Astrocyte (in vitro differentiated cells and primary cell): ENCODE measurements around the gene ELAVL2. TPM values are rescaled to one million over a fixed set of nuclear protein-coding genes. Genes with fewer than 3 reads are reported as not detected.

Source experiments
- DNase-seq: peaks from one replicate; pipeline ENCODE4 v3.0.0-alpha.2; 2010; ENCODE audit warnings: low read depth
- FAIRE-seq: peaks from 2 replicates; lab custom pipeline; 2011; peaks lifted over from hg19 to GRCh38; lab: Jason Lieb, UNC
- H2AFZ ChIP-seq: 2 replicates; pipeline ENCODE4 v1.6.0; 2012; ENCODE audit warnings: low read depth, low read length, inconsistent platforms
- H3K27ac ChIP-seq: 2 replicates; pipeline ENCODE4 v1.5.1; 2011; ENCODE audit warnings: low read depth, low read length, inconsistent platforms
- H3K27me3 ChIP-seq: 2 replicates; pipeline ENCODE4 v1.6.0; 2011; ENCODE audit warnings: low read length, inconsistent platforms; ENCODE audit not compliant: insufficient read depth
- H3K36me3 ChIP-seq: 2 replicates; pipeline ENCODE4 v1.5.1; 2011; ENCODE audit warnings: low read length, inconsistent platforms; ENCODE audit not compliant: insufficient read depth
- H3K4me1 ChIP-seq: 2 replicates; pipeline ENCODE4 v1.5.1; 2011; ENCODE audit warnings: low read length, inconsistent platforms; ENCODE audit not compliant: insufficient read depth
- H3K4me2 ChIP-seq: 2 replicates; pipeline ENCODE4 v1.6.0; 2012; ENCODE audit warnings: low read length, inconsistent platforms
- H3K4me3 ChIP-seq: 2 replicates; pipeline ENCODE4 v1.5.1; 2011; ENCODE audit warnings: low read depth, mild to moderate bottlenecking, low read length, inconsistent platforms; ENCODE audit not compliant: insufficient read depth
- H3K79me2 ChIP-seq: 2 replicates; pipeline ENCODE4 v1.6.0; 2012; ENCODE audit warnings: mild to moderate bottlenecking, low read length, inconsistent platforms; ENCODE audit not compliant: insufficient read depth
- H3K9ac ChIP-seq: 2 replicates; pipeline ENCODE4 v1.6.0; 2012; ENCODE audit warnings: mild to moderate bottlenecking, low read length, inconsistent platforms
- H3K9me3 ChIP-seq: 2 replicates; pipeline ENCODE4 v1.5.1; 2012; ENCODE audit warnings: low read depth, mild to moderate bottlenecking, low read length, inconsistent platforms; ENCODE audit not compliant: insufficient read depth
- H4K20me1 ChIP-seq: 2 replicates; pipeline ENCODE4 v1.6.0; 2012; ENCODE audit warnings: low read length, inconsistent platforms; ENCODE audit not compliant: insufficient read depth
- H3K27ac Mint-ChIP-seq: one replicate; pipeline ENCODE4 v1.8.0; 2021; ENCODE audit warnings: mild to moderate bottlenecking, mixed read lengths; ENCODE audit not compliant: unreplicated experiment
- H3K27me3 Mint-ChIP-seq: one replicate; pipeline ENCODE4 v1.8.0; 2021; ENCODE audit warnings: low read depth, mixed read lengths; ENCODE audit not compliant: unreplicated experiment
- H3K36me3 Mint-ChIP-seq: one replicate; pipeline ENCODE4 v1.8.0; 2021; ENCODE audit warnings: low read depth, mixed read lengths; ENCODE audit not compliant: unreplicated experiment
- H3K4me1 Mint-ChIP-seq: one replicate; pipeline ENCODE4 v1.8.0; 2021; ENCODE audit warnings: low read depth, mixed read lengths; ENCODE audit not compliant: unreplicated experiment
- H3K4me3 Mint-ChIP-seq: one replicate; pipeline ENCODE4 v1.8.0; 2021; ENCODE audit warnings: mild to moderate bottlenecking, moderate library complexity, mixed read lengths; ENCODE audit not compliant: unreplicated experiment
- H3K9me3 Mint-ChIP-seq: one replicate; pipeline ENCODE4 v1.8.0; 2021; ENCODE audit warnings: mild to moderate bottlenecking, mixed read lengths; ENCODE audit not compliant: unreplicated experiment
- CTCF ChIP-seq: IDR thresholded peaks from 2 replicates; pipeline ENCODE4 v1.5.1; 2011; ENCODE audit warnings: low read depth, mild to moderate bottlenecking, inconsistent platforms, low read length, moderate library complexity; ENCODE audit not compliant: insufficient read depth
- EZH2 ChIP-seq: IDR thresholded peaks from 2 replicates; pipeline ENCODE4 v1.6.1; 2012; ENCODE audit warnings: mild to moderate bottlenecking, low read length, inconsistent platforms; ENCODE audit not compliant: insufficient read depth
- total RNA-seq: library from RNA; stranded (reverse); gene quantifications from 2 replicates; pipeline ENCODE4 v1.2.1, GENCODE V29; 2021

Gene ELAVL2
- total RNA-seq, 1 donor from 2014 or later, result 22.2 TPM

- no peak overlapping the region for H2AFZ ChIP-seq
- no peaks in the 10 kb centered on the region for H3K9me3 Mint-ChIP-seq
- no peak overlapping the region for H3K27ac Mint-ChIP-seq
- H3K4me3 ChIP-seq, result no peak overlapping the region
- H3K4me1 Mint-ChIP-seq, result peaks cover 7% of the 10 kb centered on the region
- no peak for TF ChIP-seq EZH2
- TF ChIP-seq CTCF, result no peak
- H3K27me3 ChIP-seq, result no peaks in the 10 kb centered on the region
- H3K79me2 ChIP-seq, result no peaks in the 10 kb centered on the region
- no peaks in the 10 kb centered on the region for H3K36me3 Mint-ChIP-seq
- no peaks in the 10 kb centered on the region for H3K27me3 Mint-ChIP-seq
- no peak for FAIRE-seq
- H4K20me1 ChIP-seq, result no peaks in the 10 kb centered on the region
- no peak overlapping the region for H3K4me2 ChIP-seq
- H3K4me1 ChIP-seq, result no peaks in the 10 kb centered on the region
- no peak overlapping the region for H3K4me3 Mint-ChIP-seq
- no peak overlapping the region for H3K9ac ChIP-seq
- H3K36me3 ChIP-seq, result no peaks in the 10 kb centered on the region
- no peaks in the 10 kb centered on the region for H3K9me3 ChIP-seq
- H3K27ac ChIP-seq, result no peak overlapping the region
- no peak for DNase-seq
Observed at GRCh38 chr9:23730364-23730763, 95.7 kb downstream of the ELAVL2 start.

- H3K27me3 ChIP-seq, result no peaks in the 10 kb centered on the region
- H3K9ac ChIP-seq, result no peak overlapping the region
- TF ChIP-seq EZH2 (no peak), CTCF (no peak)
- no peaks in the 10 kb centered on the region for H3K9me3 ChIP-seq
- Mint-ChIP-seq H3K4me1 (peaks cover 7% of the 10 kb centered on the region), H3K4me3 (no peak overlapping the region), H3K27me3 (no peaks in the 10 kb centered on the region), H3K36me3 (peaks cover 4% of the 10 kb centered on the region), H3K27ac (no peak overlapping the region), H3K9me3 (peaks cover 1% of the 10 kb centered on the region)
- FAIRE-seq (no peak), DNase-seq (no peak)
- H3K4me1 ChIP-seq, result no peaks in the 10 kb centered on the region
- H3K27ac ChIP-seq, result no peak overlapping the region
- no peaks in the 10 kb centered on the region for H4K20me1 ChIP-seq
- H3K36me3 ChIP-seq, result no peaks in the 10 kb centered on the region
- H3K4me2 ChIP-seq, result no peak overlapping the region
- H3K79me2 ChIP-seq, result no peaks in the 10 kb centered on the region
- H3K4me3 ChIP-seq, result no peak overlapping the region
- H2AFZ ChIP-seq, result no peak overlapping the region
Observed at GRCh38 chr9:23728736-23729135, 97.3 kb downstream of the ELAVL2 start.

- Histone ChIP-seq H3K9ac (no peak overlapping the region), H3K36me3 (no peaks in the 10 kb centered on the region), H3K4me2 (no peak overlapping the region), H3K9me3 (no peaks in the 10 kb centered on the region), H4K20me1 (no peaks in the 10 kb centered on the region), H3K79me2 (no peaks in the 10 kb centered on the region), H3K27ac (no peak overlapping the region), H3K4me1 (no peaks in the 10 kb centered on the region), H3K4me3 (no peak overlapping the region), H3K27me3 (no peaks in the 10 kb centered on the region), H2AFZ (no peak overlapping the region)
- Mint-ChIP-seq H3K36me3 (peaks cover 7% of the 10 kb centered on the region), H3K27ac (no peak overlapping the region), H3K4me1 (peaks cover 6% of the 10 kb centered on the region), H3K4me3 (no peak overlapping the region), H3K27me3 (no peaks in the 10 kb centered on the region), H3K9me3 (peaks cover 3% of the 10 kb centered on the region)
- DNase-seq, result no peak
- TF ChIP-seq EZH2, result no peak
- TF ChIP-seq CTCF, result no peak
- FAIRE-seq, result no peak
Observed at GRCh38 chr9:23725279-23725946, 100.6 kb downstream of the ELAVL2 start.
